HepG2 (cell line): Measurements from ENCODE around the gene GSTT2. TPM values are rescaled to one million over a fixed set of nuclear protein-coding genes. Genes with fewer than 3 reads are reported as not detected.
A peak's percentile ranks its signal among the peaks of the same experiment; 100 is the strongest.

ENCODE experiments used
- ATAC-seq: fragments of 200-7000 bp; cut with Tn5 transposase; 3 replicates; pipeline ENCODE4 v1.9.1; 2020; ENCODE audit warnings: mild to moderate bottlenecking, moderate library complexity
- BruUV-seq: library from RNA; stranded (reverse); fragments of 400-500 nt; replicated peaks from 2 replicates; lab custom pipeline; 2021; lab: Mats Ljungman, UMichigan
- CTCF ChIA-PET: fragments of 300-600 bp; formaldehyde crosslinking; extraction: SDS; loops from one replicate; lab custom pipeline; 2021; ENCODE audit warnings: low total read pairs, inconsistent platforms, low intra/inter-chr PET ratio; lab: Yijun Ruan, JAX
- POLR2A ChIA-PET: fragments of 350-600 bp; sonication (Branson Sonifier 250); formaldehyde crosslinking; loops from one replicate; lab custom pipeline; 2020; ENCODE audit warnings: antibody characterized with exemption, inconsistent platforms; lab: Yijun Ruan, JAX
- DNase-seq: peaks from one replicate; pipeline ENCODE4 v3.0.0-alpha.2; 2015; ENCODE audit warnings: low spot score
- FAIRE-seq: peaks from 3 replicates; lab custom pipeline; 2011; peaks lifted over from hg19 to GRCh38; lab: Jason Lieb, UNC
- H2AFZ ChIP-seq: one replicate; pipeline ENCODE4 v1.6.1; 2011; ENCODE audit warnings: low read length, inconsistent platforms
- H3K27ac ChIP-seq: fragments of 300-600 bp; 3 replicates; pipeline ENCODE4 v1.8.0; 2011; ENCODE audit warnings: mixed run types, mild to moderate bottlenecking, mixed read lengths, low read length, inconsistent platforms; ENCODE audit not compliant: insufficient read depth; ENCODE audit errors: extremely low read length
- H3K27me3 ChIP-seq, 2 experiments: fragments of 200-600 bp in 1 of 2; 2 replicates in 1 of 2; 3 replicates in 1 of 2; pipeline versions ENCODE4 v1.6.0 to v1.8.0; 2011; ENCODE audit warnings: low read length in 2 of 2, mild to moderate bottlenecking in 2 of 2, moderate library complexity in 2 of 2, inconsistent platforms in 1 of 2; ENCODE audit not compliant: insufficient read depth in 2 of 2, control insufficient read depth in 1 of 2
- H3K36me3 ChIP-seq, 2 experiments: fragments of 200-600 bp in 1 of 2; replicated peaks in 1 of 2; 2 replicates in 1 of 2; 3 replicates in 1 of 2; pipeline versions ENCODE4 v1.5.1 to v1.8.0; 2011; ENCODE audit warnings: low read length in 2 of 2, inconsistent platforms in 1 of 2; ENCODE audit not compliant: insufficient read depth in 2 of 2, control insufficient read depth in 1 of 2
- H3K4me1 ChIP-seq: 2 replicates; pipeline ENCODE4 v1.5.1; 2012; ENCODE audit warnings: low read length, inconsistent platforms; ENCODE audit not compliant: insufficient read depth
- H3K4me2 ChIP-seq: 2 replicates; pipeline ENCODE4 v1.6.0; 2011; ENCODE audit warnings: low read depth, low read length, inconsistent platforms
- H3K4me3 ChIP-seq, 3 experiments: fragments of 200-600 bp in 1 of 3; sonication (generic), shearing (Covaris generic) in 1 of 3; replicated peaks in 1 of 3; 2 replicates each; pipeline ENCODE4 v1.5.1; 2011 to 2016; ENCODE audit warnings: low read length in 3 of 3, inconsistent platforms in 2 of 3, low read depth in 2 of 3, mild to moderate bottlenecking in 2 of 3, control low read depth in 1 of 3, mixed read lengths in 1 of 3; ENCODE audit not compliant: insufficient read depth in 1 of 3
- H3K79me2 ChIP-seq: one replicate; pipeline ENCODE4 v1.6.1; 2011; ENCODE audit warnings: low read length, inconsistent platforms; ENCODE audit not compliant: insufficient read depth
- H3K9ac ChIP-seq: 2 replicates; pipeline ENCODE4 v1.6.0; 2011; ENCODE audit warnings: mild to moderate bottlenecking, low read depth, low read length, inconsistent platforms; ENCODE audit not compliant: insufficient read depth
- H3K9me3 ChIP-seq: 2 replicates; pipeline ENCODE4 v1.5.1; 2012; ENCODE audit warnings: mild to moderate bottlenecking, low read length
- H4K20me1 ChIP-seq: 2 replicates; pipeline ENCODE4 v1.6.0; 2011; ENCODE audit warnings: inconsistent platforms, mild to moderate bottlenecking, low read length, moderate library complexity; ENCODE audit not compliant: insufficient read depth
- ATF7 ChIP-seq, 2 experiments: fragments of 450-650 bp in 1 of 2; sonication (generic) in 1 of 2; formaldehyde crosslinking in 1 of 2; IDR thresholded peaks; 2 replicates each; pipeline versions ENCODE4 v1.4.0 to v1.6.1; 2016 to 2020; ENCODE audit warnings: antibody characterized with exemption in 1 of 2, mild to moderate bottlenecking in 1 of 2, missing genetic modification reagents in 1 of 2
- CBFB ChIP-seq: sonication (generic); formaldehyde crosslinking; IDR thresholded peaks from 2 replicates; pipeline ENCODE4 v1.4.0; 2020; ENCODE audit warnings: missing genetic modification reagents
- CEBPG ChIP-seq: IDR thresholded peaks from 2 replicates; pipeline ENCODE4 v1.6.1; 2016
- ESRRA ChIP-seq: sonication (generic); formaldehyde crosslinking; IDR thresholded peaks from 2 replicates; pipeline ENCODE4 v1.5.1; 2020; ENCODE audit warnings: mild to moderate bottlenecking, low read depth, missing genetic modification reagents
- ETV5 ChIP-seq: IDR thresholded peaks from 2 replicates; pipeline ENCODE4 v1.6.1; 2018; ENCODE audit warnings: missing biosample characterization, missing genetic modification reagents, inconsistent platforms, borderline replicate concordance
- HDAC1 ChIP-seq: sonication (generic); formaldehyde crosslinking; IDR thresholded peaks from 2 replicates; pipeline ENCODE4 v1.5.1; 2020; ENCODE audit warnings: mild to moderate bottlenecking, missing genetic modification reagents
- KDM6A ChIP-seq: IDR thresholded peaks from 2 replicates; pipeline ENCODE4 v1.6.1; 2016; ENCODE audit warnings: low read depth
- MTF2 ChIP-seq: sonication (generic); formaldehyde crosslinking; IDR thresholded peaks from 2 replicates; pipeline ENCODE4 v1.5.0; 2020; ENCODE audit warnings: missing genetic modification reagents, borderline replicate concordance
- PLSCR1 ChIP-seq: sonication (generic); formaldehyde crosslinking; IDR thresholded peaks from 2 replicates; pipeline ENCODE4 v1.5.0; 2020; ENCODE audit warnings: missing genetic modification reagents, mild to moderate bottlenecking, borderline replicate concordance
- POLR2A ChIP-seq, 2 experiments: IDR thresholded peaks; 2 replicates each; pipeline ENCODE4 v1.6.1; 2011; ENCODE audit warnings: low read depth in 2 of 2, low read length in 2 of 2, mild to moderate bottlenecking in 1 of 2, moderate library complexity in 1 of 2; ENCODE audit not compliant: insufficient read depth in 1 of 2
- ZBTB8A ChIP-seq: sonication (generic); formaldehyde crosslinking; IDR thresholded peaks from 2 replicates; pipeline ENCODE4 v1.4.0; 2020; ENCODE audit warnings: mild to moderate bottlenecking, low read depth, missing genetic modification reagents, borderline replicate concordance
- ZFP36 ChIP-seq: fragments of 150-350 bp; IDR thresholded peaks from 2 replicates; pipeline ENCODE4 v1.6.1; 2018; ENCODE audit warnings: borderline replicate concordance, low read length, low read depth; ENCODE audit not compliant: partially characterized antibody
- ZNF205 ChIP-seq: IDR thresholded peaks from 2 replicates; pipeline ENCODE4 v1.6.1; 2018; ENCODE audit warnings: missing biosample characterization, missing genetic modification reagents
- WGBS: methylation state at CpG from one replicate; pipeline ENCODE4 v1.1.6; 2017; ENCODE audit warnings: low lambda C conversion rate; 5-methylcytosine and 5-hydroxymethylcytosine counted together
- in situ Hi-C: cut with HindIII; loops from 2 replicates; pipeline ENCODE4 v1.10.0; 2017; ENCODE audit warnings: low pct_unique_long_range_greater_than_20kb; ENCODE audit not compliant: extremely low pct_ligation_motif_present
- intact Hi-C: fragments of 100-400 bp; cut with micrococcal nuclease; formaldehyde crosslinking; loops from one replicate; pipeline ENCODE4 v1.10.0; 2022; ENCODE audit not compliant: unreplicated experiment
- polyA plus RNA-seq, 8 experiments: library from polyadenylated mRNA; depleted of rRNA in 3 of 8; stranded (reverse) in 7 of 8; unstranded in 1 of 8; fragments of >200 nt; fragmentation: Illumina TruSeq in 4 of 8; extraction: Trizol in 4 of 8; gene quantifications; 2 replicates each; pipeline versions ENCODE4 v1.2.1 to v1.2.3, GENCODE V29; 2011 to 2016; ENCODE audit warnings: low read depth in 4 of 8, missing spikeins in 1 of 8, mixed read lengths in 1 of 8; ENCODE audit not compliant: insufficient read depth in 1 of 8
- total RNA-seq, 5 experiments: library from RNA; depleted of rRNA; stranded (reverse); fragments of >200 nt; fragmentation: Illumina TruSeq; extraction: Trizol; gene quantifications; 2 replicates each; pipeline ENCODE4 v1.2.3, GENCODE V29; 2016; ENCODE audit warnings: low read depth in 1 of 5
- TF ChIP-seq, protein P1 (sequence below): sonication (generic); formaldehyde crosslinking; IDR thresholded peaks from 2 replicates; pipeline ENCODE4 v1.9.0; 2022; ENCODE audit warnings: low read depth, missing genetic modification reagents
- TF ChIP-seq, protein P2 (sequence below): sonication (generic); formaldehyde crosslinking; IDR thresholded peaks from 2 replicates; pipeline ENCODE4 v1.5.1; 2020; ENCODE audit warnings: missing genetic modification reagents, mild to moderate bottlenecking, borderline replicate concordance

The GSTT2 gene
- total and polyA plus RNA-seq, 2 of the 13 experiments (the other 11 are each of a cell fraction or from before 2014, with no cell fraction given) = not detected

DNA sequence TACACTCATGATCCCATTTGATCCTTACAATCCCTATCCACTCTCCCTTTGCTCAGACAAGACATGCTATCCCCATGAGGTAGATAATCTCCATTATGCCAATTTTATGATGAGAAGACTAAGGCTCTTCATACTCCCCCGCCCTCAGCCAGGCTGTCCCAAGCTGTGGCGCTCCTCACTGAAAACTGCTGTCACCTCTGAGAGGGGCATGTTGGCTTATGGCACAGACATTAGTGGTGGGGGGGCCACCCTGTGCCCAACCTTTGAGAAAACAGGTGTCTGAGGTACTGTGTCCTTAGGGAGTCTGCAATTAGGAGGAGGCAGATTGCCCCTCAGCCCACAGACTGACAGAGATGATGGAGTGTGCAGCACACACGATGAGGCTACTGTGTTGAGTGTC, 10.9 kb upstream of the GSTT2 start:
- FAIRE-seq (no peak), ATAC-seq (no peak), DNase-seq (no peak)
- BruUV-seq = no TSS peak
- Histone ChIP-seq H3K9me3 (no peaks in the 10 kb centered on the region), H3K79me2 (peaks cover 6% of the 10 kb centered on the region), H3K4me1 (no peaks in the 10 kb centered on the region), H3K27me3 (no peaks in the 10 kb centered on the region), H3K9ac (no peak overlapping the region), H3K36me3 (peaks cover 4 to 28% of the 10 kb centered on the region in 2 experiments), H3K4me3 (no peak overlapping the region), H3K4me2 (no peak overlapping the region), H4K20me1 (no peaks in the 10 kb centered on the region), H2AFZ (no peak overlapping the region), H3K27ac (no peak overlapping the region)
- ChIA-PET POLR2A (no interaction called here), CTCF (no interaction called here)
- WGBS = 100% methylated on average over 2 of the region's 3 CpGs
- TF ChIP-seq MTF2 (CRISPR knock-in tag) = no peak
- TF ChIP-seq, protein P1, sequence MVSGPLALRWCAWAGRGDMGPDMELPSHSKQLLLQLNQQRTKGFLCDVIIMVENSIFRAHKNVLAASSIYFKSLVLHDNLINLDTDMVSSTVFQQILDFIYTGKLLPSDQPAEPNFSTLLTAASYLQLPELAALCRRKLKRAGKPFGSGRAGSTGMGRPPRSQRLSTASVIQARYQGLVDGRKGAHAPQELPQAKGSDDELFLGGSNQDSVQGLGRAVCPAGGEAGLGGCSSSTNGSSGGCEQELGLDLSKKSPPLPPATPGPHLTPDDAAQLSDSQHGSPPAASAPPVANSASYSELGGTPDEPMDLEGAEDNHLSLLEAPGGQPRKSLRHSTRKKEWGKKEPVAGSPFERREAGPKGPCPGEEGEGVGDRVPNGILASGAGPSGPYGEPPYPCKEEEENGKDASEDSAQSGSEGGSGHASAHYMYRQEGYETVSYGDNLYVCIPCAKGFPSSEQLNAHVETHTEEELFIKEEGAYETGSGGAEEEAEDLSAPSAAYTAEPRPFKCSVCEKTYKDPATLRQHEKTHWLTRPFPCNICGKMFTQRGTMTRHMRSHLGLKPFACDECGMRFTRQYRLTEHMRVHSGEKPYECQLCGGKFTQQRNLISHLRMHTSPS (CRISPR knock-in tag) = no peak
- TF ChIP-seq POLR2A (IDR thresholded peaks at IDR 0.05; ENCODE audit: insufficient read depth in 1 of 2, low read depth in 2 of 2, low read length in 2 of 2) = peak in 1 of 2 experiments; percentile 29; a peak in 1 of 4 replicates
- no peak for TF ChIP-seq HDAC1
- no peak for TF ChIP-seq CBFB (CRISPR knock-in tag)
- TF ChIP-seq KDM6A (CRISPR knock-in tag) = no peak
- in situ Hi-C loops (loop anchor here (5.0 kb wide), 1 partner anchor 42 kb away; no protein-coding TSS in a partner anchor), intact Hi-C loops (no loop called here)

GRCh38 chr22:23970201-23970641, 9.7 kb upstream of the GSTT2 start:
- Histone ChIP-seq H3K4me2 (no peak overlapping the region), H4K20me1 (no peaks in the 10 kb centered on the region), H3K4me3 (no peak overlapping the region), H3K27ac (no peak overlapping the region), H3K79me2 (peaks cover 6% of the 10 kb centered on the region), H3K9ac (no peak overlapping the region), H2AFZ (no peak overlapping the region), H3K36me3 (peaks cover 4 to 28% of the 10 kb centered on the region in 2 experiments), H3K27me3 (no peaks in the 10 kb centered on the region), H3K4me1 (no peaks in the 10 kb centered on the region), H3K9me3 (no peaks in the 10 kb centered on the region)
- in situ Hi-C loops = no loop called here
- ChIA-PET CTCF (no interaction called here), POLR2A (interaction anchor here (1.1 kb wide), 1 partner anchor 49 kb away, joined by 3 read pairs; no protein-coding TSS in a partner anchor)
- ATAC-seq (no peak), DNase-seq (no peak), FAIRE-seq (no peak)
- intact Hi-C loops = no loop called here
- 98% methylated on average over 5 of the region's 5 CpGs for WGBS
- no TSS peak for BruUV-seq
- TF ChIP-seq, protein P2, sequence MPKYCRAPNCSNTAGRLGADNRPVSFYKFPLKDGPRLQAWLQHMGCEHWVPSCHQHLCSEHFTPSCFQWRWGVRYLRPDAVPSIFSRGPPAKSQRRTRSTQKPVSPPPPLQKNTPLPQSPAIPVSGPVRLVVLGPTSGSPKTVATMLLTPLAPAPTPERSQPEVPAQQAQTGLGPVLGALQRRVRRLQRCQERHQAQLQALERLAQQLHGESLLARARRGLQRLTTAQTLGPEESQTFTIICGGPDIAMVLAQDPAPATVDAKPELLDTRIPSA (CRISPR knock-in tag) = no peak
- TF ChIP-seq POLR2A (IDR thresholded peaks at IDR 0.05; ENCODE audit: insufficient read depth in 1 of 2, low read depth in 2 of 2, low read length in 2 of 2) (peak in 1 of 2 experiments; percentile 17; a peak in 1 of 4 replicates), ESRRA (CRISPR knock-in tag) (no peak), ATF7 (IDR thresholded peaks at IDR 0.05) (0 out of 2 replicates have a peak, but pooled peaks have one; percentile 7), ATF7 (CRISPR knock-in tag; IDR thresholded peaks at IDR 0.05) (no peak), CEBPG (CRISPR knock-in tag) (no peak), ZNF205 (CRISPR knock-in tag) (no peak), ZFP36 (no peak), ZBTB8A (no peak), PLSCR1 (CRISPR knock-in tag) (no peak), ETV5 (no peak)
